DND-41 (cell line): ENCODE data around the gene WDR93.

Experiments used
- ATAC-seq: fragments of 200-7000 bp; cut with Tn5 transposase; 3 replicates; pipeline ENCODE4 v1.9.1; 2021; ENCODE audit warnings: low read depth; ENCODE audit not compliant: insufficient read depth
- DNase-seq: peaks from one replicate; pipeline ENCODE4 v3.0.0-alpha.2; 2020
- H2AFZ ChIP-seq: 2 replicates; pipeline ENCODE4 v1.6.0; 2012; ENCODE audit warnings: low read depth, low read length
- H3K27ac ChIP-seq: 2 replicates; pipeline ENCODE4 v1.5.1; 2012; ENCODE audit warnings: low read length, inconsistent platforms
- H3K27me3 ChIP-seq: fragments of 200-600 bp; sonication (generic); 2 replicates; pipeline ENCODE4 v1.6.0; 2012; ENCODE audit warnings: low read length, mild to moderate bottlenecking, inconsistent platforms; ENCODE audit not compliant: insufficient read depth, poor library complexity
- H3K36me3 ChIP-seq: 2 replicates; pipeline ENCODE4 v1.5.1; 2012; ENCODE audit warnings: low read length, inconsistent platforms; ENCODE audit not compliant: insufficient read depth
- H3K4me1 ChIP-seq: 2 replicates; pipeline ENCODE4 v1.5.1; 2012; ENCODE audit warnings: mild to moderate bottlenecking, low read length; ENCODE audit not compliant: insufficient read depth
- H3K4me2 ChIP-seq: 2 replicates; pipeline ENCODE4 v1.6.0; 2012; ENCODE audit warnings: mild to moderate bottlenecking, moderate library complexity, low read length, inconsistent platforms; ENCODE audit not compliant: insufficient read depth
- H3K4me3 ChIP-seq, 2 experiments: fragments of 200-600 bp in 1 of 2; shearing (Covaris generic) in 1 of 2; 2 replicates each; pipeline ENCODE4 v1.5.1; 2012 to 2016; ENCODE audit warnings: inconsistent platforms in 2 of 2, low read length in 2 of 2, mild to moderate bottlenecking in 2 of 2, low read depth in 1 of 2, moderate library complexity in 1 of 2
- H3K79me2 ChIP-seq: 2 replicates; pipeline ENCODE4 v1.6.0; 2012; ENCODE audit warnings: low read length, inconsistent platforms; ENCODE audit not compliant: insufficient read depth
- H3K9ac ChIP-seq: 2 replicates; pipeline ENCODE4 v1.6.0; 2012; ENCODE audit warnings: low read depth, mild to moderate bottlenecking, inconsistent platforms, low read length, moderate library complexity
- H3K9me3 ChIP-seq: 2 replicates; pipeline ENCODE4 v1.5.1; 2012; ENCODE audit warnings: low read length, moderate library complexity, mild to moderate bottlenecking, inconsistent platforms; ENCODE audit not compliant: insufficient read depth, severe bottlenecking
- H4K20me1 ChIP-seq: 2 replicates; pipeline ENCODE4 v1.6.0; 2012; ENCODE audit warnings: low read length; ENCODE audit not compliant: insufficient read depth
- CTCF ChIP-seq: IDR thresholded peaks from 2 replicates; pipeline ENCODE4 v1.5.1; 2012; ENCODE audit warnings: borderline replicate concordance, low read length, moderate library complexity, mild to moderate bottlenecking; ENCODE audit not compliant: poor library complexity, severe bottlenecking; ENCODE audit errors: extremely low read depth
- EZH2 ChIP-seq: IDR thresholded peaks from 3 replicates; pipeline ENCODE4 v1.6.1; 2012; ENCODE audit warnings: borderline replicate concordance, low read depth, mild to moderate bottlenecking, moderate library complexity, low read length, inconsistent platforms; ENCODE audit not compliant: severe bottlenecking

WDR93 gene

GRCh38 chr15:89695198-89695597, 4.6 kb downstream of the WDR93 start:
- no peaks in the 10 kb centered on the region for H3K79me2 ChIP-seq
- H3K9me3 ChIP-seq, result no peaks in the 10 kb centered on the region
- ATAC-seq, result no peak
- no peak overlapping the region for H2AFZ ChIP-seq
- H3K4me2 ChIP-seq, result no peak overlapping the region
- no peaks in the 10 kb centered on the region for H4K20me1 ChIP-seq
- no peak for DNase-seq
- no peak overlapping the region for H3K27ac ChIP-seq
- TF ChIP-seq EZH2 (no peak), CTCF (no peak)
- H3K9ac ChIP-seq, result no peak overlapping the region
- H3K36me3 ChIP-seq, result no peaks in the 10 kb centered on the region
- no peak overlapping the region for H3K4me3 ChIP-seq
- H3K27me3 ChIP-seq, result no peaks in the 10 kb centered on the region
- H3K4me1 ChIP-seq, result no peaks in the 10 kb centered on the region

- Histone ChIP-seq H3K27ac (no peak overlapping the region), H2AFZ (no peak overlapping the region), H4K20me1 (no peaks in the 10 kb centered on the region), H3K36me3 (no peaks in the 10 kb centered on the region), H3K4me1 (no peaks in the 10 kb centered on the region), H3K9ac (no peak overlapping the region), H3K9me3 (no peaks in the 10 kb centered on the region), H3K4me2 (no peak overlapping the region), H3K27me3 (peaks cover 12% of the 10 kb centered on the region), H3K4me3 (no peak overlapping the region), H3K79me2 (no peaks in the 10 kb centered on the region)
- ATAC-seq (no peak), DNase-seq (no peak)
- TF ChIP-seq CTCF, result no peak
- no peak for TF ChIP-seq EZH2
Observed at GRCh38 chr15:89704411-89704810, 13.8 kb downstream of the WDR93 start.

GRCh38 chr15:89707577-89707976, 17.0 kb downstream of the WDR93 start:
- Histone ChIP-seq H3K4me2 (no peak overlapping the region), H3K27ac (no peak overlapping the region), H3K4me3 (no peak overlapping the region), H3K36me3 (no peaks in the 10 kb centered on the region), H2AFZ (no peak overlapping the region), H4K20me1 (no peaks in the 10 kb centered on the region), H3K9ac (no peak overlapping the region), H3K4me1 (no peaks in the 10 kb centered on the region), H3K9me3 (no peaks in the 10 kb centered on the region), H3K79me2 (no peaks in the 10 kb centered on the region), H3K27me3 (peaks cover 4% of the 10 kb centered on the region)
- ATAC-seq, result no peak
- DNase-seq, result no peak
- TF ChIP-seq EZH2, result no peak
- no peak for TF ChIP-seq CTCF

- DNase-seq (no peak), ATAC-seq (no peak)
- no peaks in the 10 kb centered on the region for H3K36me3 ChIP-seq
- no peaks in the 10 kb centered on the region for H3K9me3 ChIP-seq
- no peaks in the 10 kb centered on the region for H3K4me1 ChIP-seq
- H3K27ac ChIP-seq, result no peak overlapping the region
- H3K9ac ChIP-seq, result no peak overlapping the region
- no peaks in the 10 kb centered on the region for H4K20me1 ChIP-seq
- no peaks in the 10 kb centered on the region for H3K27me3 ChIP-seq
- no peaks in the 10 kb centered on the region for H3K79me2 ChIP-seq
- no peak overlapping the region for H2AFZ ChIP-seq
- TF ChIP-seq EZH2, result no peak
- H3K4me3 ChIP-seq, result no peak overlapping the region
- H3K4me2 ChIP-seq, result no peak overlapping the region
Observed at GRCh38 chr15:89714775-89715174, 24.2 kb downstream of the WDR93 start.
